HG03460 (cell line): Measurements from ENCODE around the gene TENM4.
"Not testable (repeated sequence)": the region's sequence is repeated elsewhere in the genome, so short reads cannot be mapped to it uniquely, and the experiment has no call there.

Experiments used
- ATAC-seq: cut with Tn5 transposase; IDR thresholded peaks from one replicate; pipeline ENCODE4 v1.9.1; 2021; ENCODE audit not compliant: unreplicated experiment

The TENM4 gene

GRCh38 chr11:79258576-79258975 is 182.3 kb downstream of the TENM4 start:
- no peak for ATAC-seq

DNA sequence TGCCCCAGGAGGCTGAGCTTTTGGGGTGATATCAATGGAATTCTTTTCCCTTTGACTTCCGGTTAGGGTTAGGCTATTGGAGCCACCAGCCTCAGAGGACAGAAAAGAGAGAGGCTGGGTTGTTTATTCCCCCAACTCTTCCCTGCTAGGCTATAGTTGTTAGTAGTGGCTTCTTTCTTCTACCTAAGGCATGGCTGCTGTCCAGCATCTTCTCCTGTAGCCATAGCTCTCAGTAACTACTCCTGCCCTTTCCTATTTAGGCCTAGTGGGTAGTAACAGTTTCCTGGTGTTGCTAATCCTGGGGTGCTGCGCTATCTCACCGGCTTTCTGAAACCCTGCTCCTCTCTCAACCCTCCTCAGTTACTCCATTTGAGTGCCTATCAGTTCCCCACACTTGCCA is 184.9 kb downstream of the TENM4 start:
- ATAC-seq: no peak

DNA sequence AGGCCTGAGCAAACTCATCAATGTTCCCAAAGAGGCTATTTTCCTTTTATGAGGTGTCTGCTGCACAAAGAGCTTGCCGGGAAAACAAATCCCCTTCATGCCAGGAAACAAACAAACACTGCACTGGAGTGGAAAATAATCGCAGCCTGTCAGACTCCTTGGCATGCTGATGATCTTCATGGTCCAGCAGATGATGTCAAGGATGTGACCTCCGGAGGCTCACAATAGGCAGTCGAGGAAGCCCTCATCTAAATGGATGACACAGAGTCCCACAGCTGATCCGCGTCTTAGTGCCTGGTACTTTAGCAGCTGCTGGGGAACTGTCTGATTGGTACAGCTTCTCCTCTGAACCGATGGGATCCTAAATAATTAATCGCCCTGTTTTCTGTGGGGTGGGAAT is 187.6 kb downstream of the TENM4 start:
- no peak for ATAC-seq

DNA sequence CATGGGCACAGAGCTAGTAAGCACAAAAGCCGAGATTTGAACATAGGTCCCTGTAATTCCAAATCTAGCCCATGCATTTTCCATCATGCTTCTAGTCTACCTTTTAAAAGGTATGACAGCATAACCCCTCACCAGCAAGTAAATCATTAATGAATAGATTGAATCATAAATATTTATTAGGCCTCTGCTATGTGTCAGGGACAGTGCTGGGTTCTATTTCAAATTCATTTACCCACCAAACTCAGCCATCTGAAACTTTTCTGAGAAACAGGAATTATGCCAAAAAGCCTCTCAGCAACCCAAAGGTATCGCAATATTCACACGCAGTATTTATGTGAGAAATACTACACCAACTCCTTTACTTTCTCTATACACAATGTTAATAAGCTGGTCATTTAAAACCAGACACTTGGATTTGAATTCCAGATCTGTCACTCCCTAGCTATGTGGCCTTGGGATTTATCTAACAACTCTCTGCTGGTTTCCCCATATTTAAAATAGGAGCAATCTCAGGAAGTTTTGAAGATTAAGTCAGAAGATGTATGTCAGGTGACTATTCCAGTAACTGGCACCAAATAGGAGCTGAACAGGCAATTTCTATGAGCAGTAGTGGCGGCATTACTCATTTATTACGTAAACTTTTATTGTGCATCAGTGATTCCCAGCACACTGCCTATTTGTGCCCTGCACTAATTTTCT is 191.4 kb downstream of the TENM4 start:
- ATAC-seq: no peak

GRCh38 chr11:79244798-79245197 is 196.0 kb downstream of the TENM4 start:
- ATAC-seq: no peak

DNA sequence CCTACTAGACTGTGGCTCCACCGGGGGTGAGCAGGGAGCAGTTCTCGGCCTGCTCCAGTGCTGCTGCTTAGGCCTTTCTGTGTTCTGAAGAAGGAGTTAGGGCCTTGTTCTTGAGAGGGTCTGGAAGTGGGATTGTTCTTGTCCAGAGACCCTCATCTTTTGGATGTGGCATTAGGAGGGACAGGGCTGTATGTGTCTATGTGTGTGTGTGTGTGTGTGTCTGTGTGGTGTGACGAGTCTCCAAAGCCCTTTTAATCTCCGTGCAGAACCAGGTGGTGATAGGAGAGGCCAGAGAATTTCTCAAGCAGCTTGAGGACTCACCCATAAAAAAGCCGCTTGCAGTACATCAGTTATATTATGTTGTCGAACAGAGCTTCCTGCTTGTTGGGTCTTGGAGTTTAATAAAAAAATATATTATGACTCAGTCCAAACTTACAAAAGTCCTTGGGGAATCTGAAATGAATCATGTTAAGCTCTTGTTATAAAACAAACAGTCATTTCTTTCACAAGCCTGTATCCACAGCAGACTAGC is 196.5 kb downstream of the TENM4 start:
- ATAC-seq: no peak

- ATAC-seq: no peak
Observed at GRCh38 chr11:79243422-79244210, 197.2 kb downstream of the TENM4 start.

DNA sequence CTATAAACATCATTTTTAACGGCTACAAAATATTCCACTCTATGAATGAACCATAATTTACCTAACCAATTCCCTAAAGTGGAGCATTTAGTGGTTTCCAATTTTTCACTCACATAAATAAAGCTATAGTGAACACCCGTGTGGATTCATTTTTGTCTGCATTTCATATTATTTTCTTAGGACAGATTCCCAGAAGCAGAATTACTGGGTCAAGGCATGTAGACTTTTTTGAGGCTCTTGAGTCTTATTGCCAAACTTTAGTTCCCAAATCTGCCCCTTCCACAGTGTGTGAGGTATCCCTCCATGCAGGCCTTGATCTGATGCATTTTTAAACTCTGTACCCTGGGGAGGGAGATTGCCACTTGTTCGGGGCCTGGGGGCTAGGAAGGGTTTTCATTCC is 198.2 kb downstream of the TENM4 start:
- no peak for ATAC-seq

- ATAC-seq: no peak
Observed at GRCh38 chr11:79241852-79242241, 199.0 kb downstream of the TENM4 start.

GRCh38 chr11:79241205-79241851 is 199.5 kb downstream of the TENM4 start:
- ATAC-seq: no peak

- ATAC-seq: no peak
Observed at GRCh38 chr11:79237703-79238102, 203.1 kb downstream of the TENM4 start.

GRCh38 chr11:79237091-79237490 is 203.7 kb downstream of the TENM4 start:
- no peak for ATAC-seq

DNA sequence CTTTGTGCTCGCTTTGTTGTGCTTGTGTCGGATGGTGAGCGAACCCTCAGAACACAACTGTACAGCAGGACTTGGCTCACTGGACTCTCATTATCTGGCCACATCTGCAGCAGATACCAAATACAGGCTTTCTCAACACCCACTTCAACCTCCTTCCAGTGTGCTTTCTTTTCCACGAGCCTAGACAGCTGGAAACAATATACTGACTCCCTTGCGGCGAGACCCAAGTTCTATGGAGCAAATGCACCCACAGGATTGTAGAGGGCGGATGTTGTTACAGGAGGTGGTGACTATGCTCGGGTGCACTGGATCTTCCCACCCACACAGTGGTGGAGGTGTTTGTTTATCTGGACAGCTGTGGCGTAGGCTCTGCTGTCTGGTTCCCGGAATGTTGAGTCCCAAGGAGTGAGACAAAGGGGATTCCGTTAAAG is 204.3 kb downstream of the TENM4 start:
- no peak for ATAC-seq

- no peak for ATAC-seq
Observed at GRCh38 chr11:79235696-79236095, 205.1 kb downstream of the TENM4 start.

DNA sequence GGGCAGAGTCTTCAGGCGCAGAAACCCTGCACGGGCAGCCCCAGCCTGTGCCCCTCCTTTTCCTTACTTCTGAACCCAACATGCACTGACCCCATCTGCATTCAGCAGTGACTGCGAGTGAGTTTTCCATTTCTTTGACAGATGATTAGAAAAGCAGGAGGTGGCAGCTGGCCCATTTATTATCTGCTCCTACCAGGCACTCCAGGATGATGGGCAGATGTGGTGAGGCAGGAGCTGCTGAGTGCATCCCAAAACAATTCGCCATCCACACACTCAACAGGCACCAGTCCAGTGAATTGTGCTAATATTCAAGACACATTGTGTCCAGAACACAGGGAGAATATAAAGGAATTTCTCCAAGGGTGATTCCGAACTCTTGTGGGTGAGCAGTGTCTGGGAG is 208.5 kb downstream of the TENM4 start:
- no peak for ATAC-seq

GRCh38 chr11:79229047-79229446 is 211.8 kb downstream of the TENM4 start:
- ATAC-seq: no peak

GRCh38 chr11:79227767-79228755 is 212.8 kb downstream of the TENM4 start:
- ATAC-seq: no peak

GRCh38 chr11:79227308-79227707 is 213.5 kb downstream of the TENM4 start:
- no peak for ATAC-seq

DNA sequence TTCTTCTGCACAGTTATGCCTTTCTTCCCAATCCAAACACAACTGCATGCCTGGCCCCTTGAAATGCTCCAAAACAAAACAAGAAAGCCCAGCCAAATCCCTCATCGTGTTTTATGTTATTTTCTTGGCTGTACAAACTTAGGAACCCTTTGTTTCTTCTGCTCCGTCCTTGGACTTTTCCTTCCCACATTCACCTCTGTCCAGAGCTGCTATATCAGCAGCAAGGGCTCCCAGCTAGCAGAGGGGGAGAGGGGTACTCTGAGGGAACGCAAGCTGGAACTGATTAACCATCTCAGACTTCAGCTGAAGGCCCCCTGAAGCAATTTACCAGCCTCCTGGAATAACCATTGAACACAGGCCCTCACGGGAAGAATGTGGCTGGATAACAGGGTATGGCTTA is 214.7 kb downstream of the TENM4 start:
- no peak for ATAC-seq

DNA sequence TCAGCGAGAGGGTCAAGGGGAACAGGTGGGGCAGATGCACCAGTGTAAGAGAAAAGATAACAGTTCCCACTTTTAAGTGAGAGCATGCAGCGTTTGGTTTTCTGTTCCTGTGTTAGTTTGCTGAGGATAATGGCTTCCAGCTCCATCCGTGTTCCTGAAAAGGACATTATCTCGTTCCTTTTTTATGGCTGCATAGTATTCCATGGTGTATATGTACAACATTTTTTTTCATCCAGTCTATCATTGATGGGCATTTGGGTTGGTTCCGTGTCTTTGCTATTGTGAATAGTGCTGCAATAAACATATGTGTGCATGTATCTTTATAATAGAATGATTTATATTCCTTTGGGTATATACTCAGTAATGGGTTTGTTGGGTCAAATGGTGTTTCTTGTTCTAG is 218.7 kb downstream of the TENM4 start:
- not testable (repeated sequence) for ATAC-seq
